Activated CD8-positive, alpha-beta memory T cell treated with anti-CD3 and anti-CD28 coated beads, Interleukin-2, amount 50 U/mL, for 4 hours (primary cell): ENCODE results near the gene APCDD1.

Experiments
- DNase-seq: peaks from one replicate; pipeline ENCODE4 v3.0.0-alpha.2; 2020

The APCDD1 gene

GRCh38 chr18:10453806-10454680 is at the start of gene APCDD1:
TSS of gene APCDD1 (plus strand) at chr18:10454635. CDS start at chr18:10454982, 347 bp downstream.
- DNase-seq = no peak

- DNase-seq = no peak
These were observed 49.4 kb upstream of the APCDD1 start for GRCh38 chr18:10405014-10405493.

- no peak for DNase-seq
These were observed 48.4 kb upstream of the APCDD1 start for GRCh38 chr18:10405816-10406663.

GRCh38 chr18:10408131-10408530 is 46.3 kb upstream of the APCDD1 start:
- no peak for DNase-seq

GRCh38 chr18:10409041-10409440 is 45.4 kb upstream of the APCDD1 start:
- no peak for DNase-seq

GRCh38 chr18:10410472-10411308 is 43.7 kb upstream of the APCDD1 start:
- no peak for DNase-seq

- no peak for DNase-seq
These were observed 41.5 kb upstream of the APCDD1 start for GRCh38 chr18:10412933-10413332.

- DNase-seq = no peak
These were observed 40.7 kb upstream of the APCDD1 start for GRCh38 chr18:10413722-10414121.

GRCh38 chr18:10414293-10414842 is 40.1 kb upstream of the APCDD1 start:
- DNase-seq = no peak

GRCh38 chr18:10416065-10416464 is 38.4 kb upstream of the APCDD1 start:
- no peak for DNase-seq

GRCh38 chr18:10417191-10417590 is 37.2 kb upstream of the APCDD1 start:
- no peak for DNase-seq

GRCh38 chr18:10417664-10418063 is 36.8 kb upstream of the APCDD1 start:
- DNase-seq = no peak

GRCh38 chr18:10418836-10419235 is 35.6 kb upstream of the APCDD1 start:
- no peak for DNase-seq

- no peak for DNase-seq
These were observed 34.9 kb upstream of the APCDD1 start for GRCh38 chr18:10419420-10420103.

- no peak for DNase-seq
These were observed 33.7 kb upstream of the APCDD1 start for GRCh38 chr18:10420561-10421352.

- no peak for DNase-seq
These were observed 32.6 kb upstream of the APCDD1 start for GRCh38 chr18:10421859-10422258.

GRCh38 chr18:10422731-10423130 is 31.7 kb upstream of the APCDD1 start:
- DNase-seq = no peak

- DNase-seq = no peak
These were observed 29.7 kb upstream of the APCDD1 start for GRCh38 chr18:10424585-10425307.

- DNase-seq = no peak
These were observed 23.8 kb upstream of the APCDD1 start for GRCh38 chr18:10430677-10431076.

GRCh38 chr18:10431680-10432079 is 22.8 kb upstream of the APCDD1 start:
- no peak for DNase-seq
